ENCODE measurements around the gene PHLPP2. TPM values are rescaled to one million over a fixed set of nuclear protein-coding genes. Genes with fewer than 3 reads are reported as not detected.
A peak's percentile ranks its signal among the peaks of the same experiment; 100 is the strongest.

The PHLPP2 gene
- total RNA-seq (2022) (18.8 and 20.6 TPM in 2 replicates), Bru-seq, nascent RNA (percentile 79 among the genes with signal in this experiment), BruChase-seq, experiment 1, labeled RNA remaining after a 2-hour chase (percentile 82 among the genes with signal in this experiment), BruChase-seq, experiment 2, labeled RNA remaining after a 6-hour chase (percentile 71 among the genes with signal in this experiment)
- long read RNA-seq, partial matches to known transcripts = 1 of 16 reads
- long read RNA-seq, other reads (novel, unspliced or antisense) = 15 of 16 reads

- Histone ChIP-seq H3K36me3 (ENCODE audit: control insufficient read depth, insufficient read depth, low read length) (no peaks in the 10 kb centered on the region), H3K27me3 (replicated peaks; ENCODE audit: control insufficient read depth, insufficient read depth, low read length) (no peaks in the 10 kb centered on the region), H3K4me3 (ENCODE audit: low read depth, low read length) (peak within 1 kb of the TSS; percentile 62), H3K4me1 (peaks cover 21% of the 10 kb centered on the region), H3K9me3 (no peaks in the 10 kb centered on the region)
- ChIA-PET POLR2A (no interaction called here), CTCF (no interaction called here)
- H3K36me3 Mint-ChIP-seq (ENCODE audit: insufficient read depth, unreplicated experiment) = peaks cover 19% of the 10 kb centered on the region
- H3K4me3 Mint-ChIP-seq (ENCODE audit: unreplicated experiment) = peak within 1 kb of the TSS; percentile 89
- TF ChIP-seq, protein P1, sequence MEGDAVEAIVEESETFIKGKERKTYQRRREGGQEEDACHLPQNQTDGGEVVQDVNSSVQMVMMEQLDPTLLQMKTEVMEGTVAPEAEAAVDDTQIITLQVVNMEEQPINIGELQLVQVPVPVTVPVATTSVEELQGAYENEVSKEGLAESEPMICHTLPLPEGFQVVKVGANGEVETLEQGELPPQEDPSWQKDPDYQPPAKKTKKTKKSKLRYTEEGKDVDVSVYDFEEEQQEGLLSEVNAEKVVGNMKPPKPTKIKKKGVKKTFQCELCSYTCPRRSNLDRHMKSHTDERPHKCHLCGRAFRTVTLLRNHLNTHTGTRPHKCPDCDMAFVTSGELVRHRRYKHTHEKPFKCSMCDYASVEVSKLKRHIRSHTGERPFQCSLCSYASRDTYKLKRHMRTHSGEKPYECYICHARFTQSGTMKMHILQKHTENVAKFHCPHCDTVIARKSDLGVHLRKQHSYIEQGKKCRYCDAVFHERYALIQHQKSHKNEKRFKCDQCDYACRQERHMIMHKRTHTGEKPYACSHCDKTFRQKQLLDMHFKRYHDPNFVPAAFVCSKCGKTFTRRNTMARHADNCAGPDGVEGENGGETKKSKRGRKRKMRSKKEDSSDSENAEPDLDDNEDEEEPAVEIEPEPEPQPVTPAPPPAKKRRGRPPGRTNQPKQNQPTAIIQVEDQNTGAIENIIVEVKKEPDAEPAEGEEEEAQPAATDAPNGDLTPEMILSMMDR (IDR thresholded peaks at IDR 0.05; ENCODE audit: insufficient read depth in 1 of 2, low read depth in 1 of 2, low read length in 1 of 2, severe bottlenecking in 1 of 2, unreplicated experiment in 1 of 2) = peak in 1 of 2 experiments; percentile 23
- no peak for DNase-seq
- no peaks in the 10 kb centered on the region for H3K27me3 Mint-ChIP-seq (ENCODE audit: insufficient read depth, unreplicated experiment)
- intact Hi-C loops (cut with micrococcal nuclease; ENCODE audit: unreplicated experiment) = loop anchor here (1.0 kb wide), 1 partner anchor 10 kb away; no protein-coding TSS in a partner anchor
- peaks cover 8% of the 10 kb centered on the region for H3K4me1 Mint-ChIP-seq (ENCODE audit: low read depth, unreplicated experiment)
- H3K27ac Mint-ChIP-seq (ENCODE audit: unreplicated experiment) = peak within 1 kb of the TSS; percentile 27
- no peaks in the 10 kb centered on the region for H3K9me3 Mint-ChIP-seq (ENCODE audit: unreplicated experiment)
- BruUV-seq (replicated peaks) = TSS peak; percentile 60
Observed at GRCh38 chr16:71724320-71724751, at the start of gene PHLPP2. TSS of gene PHLPP2 (minus strand) at chr16:71724701. CDS start at chr16:71714795, 9,906 bp downstream.

DNA sequence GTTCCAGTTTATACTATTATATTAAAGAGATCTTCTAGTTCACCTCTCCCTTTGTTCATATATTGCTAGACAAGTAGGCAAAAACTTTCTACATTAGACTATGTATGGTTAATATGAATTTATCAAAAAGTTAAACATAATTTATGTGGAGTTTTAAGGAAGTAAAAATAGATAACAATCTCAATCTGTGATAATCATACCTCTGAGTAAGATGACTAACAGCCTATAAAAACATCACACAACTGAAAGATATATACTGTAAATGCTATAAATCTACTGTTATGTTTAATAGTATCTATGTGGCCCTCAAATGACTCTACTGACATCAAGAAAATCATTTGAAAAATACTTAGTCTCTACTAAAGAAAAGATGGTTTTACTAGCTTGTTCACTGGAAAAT, 47.1 kb upstream of the PHLPP2 start:
- Mint-ChIP-seq H3K36me3 (ENCODE audit: insufficient read depth, unreplicated experiment) (peaks cover 81% of the 10 kb centered on the region), H3K27me3 (ENCODE audit: insufficient read depth, unreplicated experiment) (no peaks in the 10 kb centered on the region), H3K4me3 (ENCODE audit: unreplicated experiment) (no peak overlapping the region), H3K27ac (ENCODE audit: unreplicated experiment) (no peak overlapping the region), H3K4me1 (ENCODE audit: low read depth, unreplicated experiment) (no peaks in the 10 kb centered on the region), H3K9me3 (ENCODE audit: unreplicated experiment) (no peaks in the 10 kb centered on the region)
- ChIA-PET POLR2A (no interaction called here), CTCF (no interaction called here)
- no TSS peak for BruUV-seq (replicated peaks)
- Histone ChIP-seq H3K4me3 (ENCODE audit: low read depth, low read length) (no peak overlapping the region), H3K27me3 (replicated peaks; ENCODE audit: control insufficient read depth, insufficient read depth, low read length) (no peaks in the 10 kb centered on the region), H3K36me3 (ENCODE audit: control insufficient read depth, insufficient read depth, low read length) (peaks cover 3% of the 10 kb centered on the region), H3K4me1 (peaks cover 6% of the 10 kb centered on the region; the same call in 1 of the 2 replicates), H3K9me3 (no peaks in the 10 kb centered on the region)
- TF ChIP-seq, protein P1 (IDR thresholded peaks at IDR 0.05; ENCODE audit: insufficient read depth in 1 of 2, low read depth in 1 of 2, low read length in 1 of 2, severe bottlenecking in 1 of 2, unreplicated experiment in 1 of 2) = no peak
- no peak for DNase-seq
- intact Hi-C loops (cut with micrococcal nuclease; ENCODE audit: unreplicated experiment) = no loop called here

- POLR2A ChIA-PET = interaction anchor here (0.5 kb wide), 1 partner anchor 32 kb away, joined by 3 read pairs; no protein-coding TSS in a partner anchor
Observed at GRCh38 chr16:71769222-71769621, 44.7 kb upstream of the PHLPP2 start.

More at GRCh38 chr16:71769222-71769621, 44.7 kb upstream of the PHLPP2 start:
- Histone ChIP-seq H3K36me3 (ENCODE audit: control insufficient read depth, insufficient read depth, low read length) (peaks cover 3% of the 10 kb centered on the region), H3K4me1 (peaks cover 6% of the 10 kb centered on the region; the same call in 1 of the 2 replicates), H3K4me3 (ENCODE audit: low read depth, low read length) (no peak overlapping the region), H3K27me3 (replicated peaks; ENCODE audit: control insufficient read depth, insufficient read depth, low read length) (no peaks in the 10 kb centered on the region), H3K9me3 (no peaks in the 10 kb centered on the region)
- Mint-ChIP-seq H3K4me1 (ENCODE audit: low read depth, unreplicated experiment) (no peaks in the 10 kb centered on the region), H3K4me3 (ENCODE audit: unreplicated experiment) (no peak overlapping the region), H3K27ac (ENCODE audit: unreplicated experiment) (no peak overlapping the region), H3K9me3 (ENCODE audit: unreplicated experiment) (no peaks in the 10 kb centered on the region), H3K27me3 (ENCODE audit: insufficient read depth, unreplicated experiment) (no peaks in the 10 kb centered on the region), H3K36me3 (ENCODE audit: insufficient read depth, unreplicated experiment) (peaks cover 78% of the 10 kb centered on the region)
- TF ChIP-seq, protein P1 (IDR thresholded peaks at IDR 0.05; ENCODE audit: insufficient read depth in 1 of 2, low read depth in 1 of 2, low read length in 1 of 2, severe bottlenecking in 1 of 2, unreplicated experiment in 1 of 2) = no peak
- intact Hi-C loops (cut with micrococcal nuclease; ENCODE audit: unreplicated experiment) = no loop called here
- no TSS peak for BruUV-seq (replicated peaks)
- CTCF ChIA-PET = no interaction called here
- DNase-seq = no peak
